Measurements from ENCODE around the gene COG7.

DNA sequence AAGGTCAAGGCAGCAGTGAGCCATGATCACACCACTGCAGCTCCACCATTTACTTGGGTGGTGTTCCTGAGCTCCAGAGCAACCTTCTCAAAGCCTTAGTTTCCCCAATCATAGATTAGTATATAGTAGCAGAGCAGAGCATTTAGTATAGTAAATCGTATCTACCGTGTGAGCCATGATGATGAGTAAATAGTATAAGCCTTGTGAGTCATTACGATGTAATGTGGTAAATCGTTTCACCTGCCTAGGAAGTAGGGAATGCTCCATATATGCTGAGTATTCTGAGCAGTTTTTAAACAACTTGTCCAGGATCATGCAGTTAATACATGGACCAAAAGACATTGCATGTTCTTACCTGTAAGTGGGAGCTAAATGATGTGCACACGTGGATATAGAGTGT, 84.5 kb downstream of the COG7 start:
- TF ChIP-seq, protein P1, sequence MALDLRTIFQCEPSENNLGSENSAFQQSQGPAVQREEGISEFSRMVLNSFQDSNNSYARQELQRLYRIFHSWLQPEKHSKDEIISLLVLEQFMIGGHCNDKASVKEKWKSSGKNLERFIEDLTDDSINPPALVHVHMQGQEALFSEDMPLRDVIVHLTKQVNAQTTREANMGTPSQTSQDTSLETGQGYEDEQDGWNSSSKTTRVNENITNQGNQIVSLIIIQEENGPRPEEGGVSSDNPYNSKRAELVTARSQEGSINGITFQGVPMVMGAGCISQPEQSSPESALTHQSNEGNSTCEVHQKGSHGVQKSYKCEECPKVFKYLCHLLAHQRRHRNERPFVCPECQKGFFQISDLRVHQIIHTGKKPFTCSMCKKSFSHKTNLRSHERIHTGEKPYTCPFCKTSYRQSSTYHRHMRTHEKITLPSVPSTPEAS (tag by site-specific recombination; IDR thresholded peaks at IDR 0.05): no peak
- TF ChIP-seq, protein P2, sequence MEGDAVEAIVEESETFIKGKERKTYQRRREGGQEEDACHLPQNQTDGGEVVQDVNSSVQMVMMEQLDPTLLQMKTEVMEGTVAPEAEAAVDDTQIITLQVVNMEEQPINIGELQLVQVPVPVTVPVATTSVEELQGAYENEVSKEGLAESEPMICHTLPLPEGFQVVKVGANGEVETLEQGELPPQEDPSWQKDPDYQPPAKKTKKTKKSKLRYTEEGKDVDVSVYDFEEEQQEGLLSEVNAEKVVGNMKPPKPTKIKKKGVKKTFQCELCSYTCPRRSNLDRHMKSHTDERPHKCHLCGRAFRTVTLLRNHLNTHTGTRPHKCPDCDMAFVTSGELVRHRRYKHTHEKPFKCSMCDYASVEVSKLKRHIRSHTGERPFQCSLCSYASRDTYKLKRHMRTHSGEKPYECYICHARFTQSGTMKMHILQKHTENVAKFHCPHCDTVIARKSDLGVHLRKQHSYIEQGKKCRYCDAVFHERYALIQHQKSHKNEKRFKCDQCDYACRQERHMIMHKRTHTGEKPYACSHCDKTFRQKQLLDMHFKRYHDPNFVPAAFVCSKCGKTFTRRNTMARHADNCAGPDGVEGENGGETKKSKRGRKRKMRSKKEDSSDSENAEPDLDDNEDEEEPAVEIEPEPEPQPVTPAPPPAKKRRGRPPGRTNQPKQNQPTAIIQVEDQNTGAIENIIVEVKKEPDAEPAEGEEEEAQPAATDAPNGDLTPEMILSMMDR (tag by site-specific recombination; IDR thresholded peaks at IDR 0.05): no peak
